Pancreas (tissue), 10 donors: Measurements from ENCODE around the gene CDH13. TPM values are rescaled to one million over a fixed set of nuclear protein-coding genes. Genes with fewer than 3 reads are reported as not detected.

Experiments
- ATAC-seq, 4 donors: fragments of 200-7000 bp; cut with Tn5 transposase; one replicate each; pipeline versions ENCODE4 v1.8.0 to v1.9.1; 2020; ENCODE audit warnings: mild to moderate bottlenecking in 4 of 4, moderate library complexity in 4 of 4
- DNase-seq, 6 donors: peaks; one replicate each; pipeline ENCODE4 v3.0.0-alpha.2; 2020
- FAIRE-seq: peaks from 2 replicates; lab custom pipeline; 2012; peaks lifted over from hg19 to GRCh38; lab: Jason Lieb, UNC
- H3K27ac ChIP-seq, 4 donors: fragments of 200-600 bp; sonication (generic); 1 replicate in 3 of 4; 2 replicates in 1 of 4; pipeline versions ENCODE4 v1.5.0 to v1.8.0; 2020
- H3K27me3 ChIP-seq, 4 donors: fragments of 200-600 bp; one replicate each; pipeline ENCODE4 v1.8.0; 2021
- H3K36me3 ChIP-seq, 3 donors: fragments of 200-600 bp; sonication (generic) in 1 of 3; one replicate each; pipeline versions ENCODE4 v1.5.0 to v1.8.0; 2020 to 2021
- H3K4me1 ChIP-seq, 3 donors: fragments of 200-600 bp; one replicate each; pipeline ENCODE4 v1.8.0; 2021
- H3K4me3 ChIP-seq, 4 donors: fragments of 200-600 bp; sonication (generic) in 2 of 4; one replicate each; pipeline versions ENCODE4 v1.5.0 to v1.8.0; 2020 to 2021
- H3K9me3 ChIP-seq, 4 donors: fragments of 200-600 bp; one replicate each; pipeline ENCODE4 v1.8.0; 2021
- CTCF ChIP-seq, 4 donors: fragments of 200-600 bp; sonication (generic) in 3 of 4; IDR thresholded peaks; one replicate each; pipeline versions ENCODE4 v1.5.0 to v1.8.0; 2021; ENCODE audit warnings: antibody characterized with exemption in 4 of 4
- WGBS, 2 donors: extraction: QIAGEN DNeasy Blood & Tissue Kit; methylation state at CpG; one replicate each; pipeline ENCODE4 v1.1.7; 2013; 5-methylcytosine and 5-hydroxymethylcytosine counted together
- intact Hi-C, 3 donors: fragments of 100-400 bp; cut with DNase I; formaldehyde crosslinking; loops; one replicate each; pipeline versions ENCODE4 v1.11.1 to v1.14.2; 2022
- polyA plus RNA-seq, 2 donors: library from polyadenylated mRNA; stranded (reverse); fragments of 200-250 nt; gene quantifications; one replicate each; pipeline ENCODE4 v1.2.3, GENCODE V29; 2013
- total RNA-seq, 6 donors: library from RNA; stranded (reverse); fragmentation: NEBNext Ultra II Directional in 4 of 6; extraction: Animal tissue kit (Norgen Biotek cat#: 25700) in 4 of 6; gene quantifications; one replicate each; pipeline versions ENCODE4 v1.2.1 to v1.2.4, GENCODE V29; 2021 to 2023
- donor health status: healthy with polysubstance abuse.
- donor health status: DM: no; HTN: no; CAD: no; lungs with moderate emphysema.
- donor health status: DM: no; HTN: no; CAD: no.
- donor health status: control.
- donor health status: control.
- donor health status: Bipolar disorder and iron deficiency.
- donor health status: DM: yes; HTN: yes; CAD: no.
- donor health status: DM: no; HTN: no; CAD: no.
- donor health status: DM: no; HTN: no; CAD: no.
- donor health status: DM: yes; HTN: yes; CAD: no.

Gene CDH13
- total and polyA plus RNA-seq, 8 donors = 0.12 to 1.0 (median 0.37) TPM

- no peaks in the 10 kb centered on the region for H3K4me1 ChIP-seq
- no peaks in the 10 kb centered on the region for H3K36me3 ChIP-seq
- no peak for ATAC-seq
- no peak for DNase-seq
- WGBS, 2 donors = 43% methylated on average over 6 of the region's 6 CpGs
- no peak for TF ChIP-seq CTCF (IDR thresholded peaks at IDR 0.05)
- intact Hi-C loops = no loop called here
- H3K27me3 ChIP-seq = peaks cover 0 to 6% (median 0%) of the 10 kb centered on the region in 4 donors
- H3K27ac ChIP-seq = no peak overlapping the region
- no peaks in the 10 kb centered on the region for H3K9me3 ChIP-seq
- no peak overlapping the region for H3K4me3 ChIP-seq
- no peak for FAIRE-seq
Measured at GRCh38 chr16:83464991-83465390, 838.2 kb downstream of the CDH13 start.

GRCh38 chr16:83470416-83470815 lies 843.6 kb downstream of the CDH13 start:
- FAIRE-seq (no peak), DNase-seq (no peak), ATAC-seq (no peak)
- Histone ChIP-seq H3K27ac (no peak overlapping the region), H3K36me3 (no peaks in the 10 kb centered on the region), H3K9me3 (no peaks in the 10 kb centered on the region), H3K27me3 (no peaks in the 10 kb centered on the region), H3K4me1 (no peaks in the 10 kb centered on the region), H3K4me3 (no peak overlapping the region)
- TF ChIP-seq CTCF (IDR thresholded peaks at IDR 0.05) = no peak
- intact Hi-C loops = no loop called here
- 49 to 54% methylated on average over 3 of the region's 3 CpGs for WGBS, 2 donors

DNA sequence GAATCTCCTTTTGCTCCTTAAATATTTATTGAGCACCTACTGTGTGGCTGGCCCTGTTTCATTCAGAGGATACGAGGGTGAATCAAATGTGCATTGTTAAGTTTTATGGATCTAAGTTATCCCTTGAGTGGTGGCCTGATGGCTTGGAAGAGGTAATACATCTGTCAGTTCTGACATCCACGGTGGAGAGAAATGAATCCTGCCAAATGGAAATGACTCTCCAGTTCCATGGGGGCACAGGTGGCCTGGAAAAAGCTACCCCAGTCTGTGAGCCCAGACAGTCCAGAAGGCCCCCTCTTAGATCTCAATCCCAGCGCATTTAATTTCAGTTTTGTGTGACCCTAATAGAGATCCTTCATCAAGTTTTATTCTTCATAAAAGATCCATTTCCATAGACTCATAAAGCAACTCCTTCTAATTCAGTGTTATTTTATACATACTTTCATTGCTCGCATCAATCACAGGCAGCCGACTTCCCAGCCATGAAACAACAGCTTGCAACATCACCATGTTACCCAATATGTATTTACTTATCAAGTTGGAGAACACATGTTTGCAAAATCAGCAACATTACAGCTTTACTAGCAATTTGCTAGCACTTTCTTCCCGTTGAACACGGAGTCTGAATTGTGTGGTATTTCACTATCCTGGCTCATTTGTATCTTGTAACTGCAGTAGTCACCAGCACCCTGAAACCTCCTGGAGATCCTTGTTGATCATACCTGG lies 846.2 kb downstream of the CDH13 start:
- H3K4me3 ChIP-seq = no peak overlapping the region
- intact Hi-C loops = no loop called here
- no peaks in the 10 kb centered on the region for H3K4me1 ChIP-seq
- no peak for TF ChIP-seq CTCF (IDR thresholded peaks at IDR 0.05)
- H3K36me3 ChIP-seq = no peaks in the 10 kb centered on the region
- ATAC-seq = no peak
- FAIRE-seq = no peak
- no peaks in the 10 kb centered on the region for H3K9me3 ChIP-seq
- 33 to 49% methylated on average over 7 of the region's 7 CpGs for WGBS, 2 donors
- DNase-seq = no peak
- no peaks in the 10 kb centered on the region for H3K27me3 ChIP-seq
- no peak overlapping the region for H3K27ac ChIP-seq

GRCh38 chr16:83473926-83474650 lies 847.3 kb downstream of the CDH13 start:
- Histone ChIP-seq H3K9me3 (no peaks in the 10 kb centered on the region), H3K27me3 (no peaks in the 10 kb centered on the region), H3K4me3 (no peak overlapping the region), H3K4me1 (no peaks in the 10 kb centered on the region), H3K36me3 (no peaks in the 10 kb centered on the region), H3K27ac (no peak overlapping the region)
- TF ChIP-seq CTCF (IDR thresholded peaks at IDR 0.05) = no peak
- FAIRE-seq (no peak), DNase-seq (no peak), ATAC-seq (no peak)
- intact Hi-C loops = no loop called here
- 71 to 73% methylated on average over 2 of the region's 2 CpGs for WGBS, 2 donors

DNA sequence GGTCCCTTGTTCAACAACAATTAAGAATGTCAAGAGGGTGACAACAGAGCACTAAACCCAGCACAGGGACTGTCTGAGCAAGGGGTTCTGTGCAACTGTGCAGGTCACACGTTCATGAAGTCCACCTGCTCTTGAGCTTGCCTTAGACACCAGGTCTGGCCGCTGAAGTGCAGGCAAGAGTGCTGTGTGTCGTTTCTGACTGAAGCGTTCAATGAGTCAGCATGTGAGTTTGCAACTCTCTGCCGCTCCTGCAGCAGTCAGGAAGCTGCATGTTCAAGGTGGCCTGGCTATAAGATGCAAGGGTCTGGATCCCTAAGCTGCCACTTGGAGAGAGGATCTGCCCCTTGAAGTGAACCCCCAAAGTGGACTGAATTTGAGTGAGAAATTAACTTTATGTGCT lies 848.3 kb downstream of the CDH13 start:
- no peaks in the 10 kb centered on the region for H3K4me1 ChIP-seq
- H3K27me3 ChIP-seq = no peaks in the 10 kb centered on the region
- H3K4me3 ChIP-seq = no peak overlapping the region
- DNase-seq (no peak), ATAC-seq (no peak), FAIRE-seq (no peak)
- H3K27ac ChIP-seq = no peak overlapping the region
- no peaks in the 10 kb centered on the region for H3K36me3 ChIP-seq
- no peak for TF ChIP-seq CTCF (IDR thresholded peaks at IDR 0.05)
- no peaks in the 10 kb centered on the region for H3K9me3 ChIP-seq
- 58 to 59% methylated on average over 5 of the region's 5 CpGs for WGBS, 2 donors
- intact Hi-C loops = no loop called here
